HG02981 (cell line): Measurements from ENCODE around the gene RCAN3.
"Not testable (repeated sequence)": the region's sequence is repeated elsewhere in the genome, so short reads cannot be mapped to it uniquely, and the experiment has no call there.

ENCODE experiments used
- ATAC-seq: cut with Tn5 transposase; IDR thresholded peaks from one replicate; pipeline ENCODE4 v1.9.1; 2021; ENCODE audit warnings: mild to moderate bottlenecking, moderate library complexity; ENCODE audit not compliant: unreplicated experiment

Gene RCAN3

DNA sequence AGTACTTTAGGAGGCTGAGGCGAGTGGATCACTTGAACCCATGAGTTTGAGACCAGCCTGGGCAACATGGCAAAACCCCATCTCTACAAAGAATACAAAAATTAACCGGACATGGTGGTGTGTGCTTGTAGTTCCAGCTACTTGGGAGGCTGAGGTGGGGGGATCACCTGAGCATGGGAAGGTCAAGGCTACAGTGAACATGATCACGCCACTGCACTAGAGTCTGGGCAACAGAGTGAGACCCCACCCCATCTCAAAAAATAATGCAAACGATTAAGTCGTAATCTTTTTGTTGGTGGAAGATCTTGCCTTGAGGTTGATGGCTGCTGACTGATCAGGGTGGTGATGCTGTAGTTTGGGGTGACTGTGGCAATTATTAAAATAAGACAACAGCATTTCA lies 6.3 kb downstream of the RCAN3 start:
- ATAC-seq, result no peak

DNA sequence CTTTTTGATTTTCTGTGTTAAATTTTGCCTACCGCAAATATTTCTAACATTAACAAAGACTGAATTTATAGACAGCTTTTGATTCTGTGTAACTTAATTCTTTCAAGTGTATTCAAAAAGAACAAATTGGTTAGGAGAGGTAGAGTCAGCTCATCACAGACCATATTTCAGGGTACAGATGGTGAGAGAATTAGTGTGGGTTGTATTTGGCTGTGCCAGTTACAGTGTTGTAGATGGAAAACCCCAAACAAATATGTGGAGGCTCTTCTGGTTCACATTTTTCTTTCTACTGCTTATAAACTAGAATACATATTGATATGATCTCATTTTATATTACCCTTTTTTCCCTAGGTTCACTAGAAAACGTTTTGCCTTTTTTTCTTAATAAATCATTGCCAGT lies 11.1 kb downstream of the RCAN3 start:
- no peak for ATAC-seq

DNA sequence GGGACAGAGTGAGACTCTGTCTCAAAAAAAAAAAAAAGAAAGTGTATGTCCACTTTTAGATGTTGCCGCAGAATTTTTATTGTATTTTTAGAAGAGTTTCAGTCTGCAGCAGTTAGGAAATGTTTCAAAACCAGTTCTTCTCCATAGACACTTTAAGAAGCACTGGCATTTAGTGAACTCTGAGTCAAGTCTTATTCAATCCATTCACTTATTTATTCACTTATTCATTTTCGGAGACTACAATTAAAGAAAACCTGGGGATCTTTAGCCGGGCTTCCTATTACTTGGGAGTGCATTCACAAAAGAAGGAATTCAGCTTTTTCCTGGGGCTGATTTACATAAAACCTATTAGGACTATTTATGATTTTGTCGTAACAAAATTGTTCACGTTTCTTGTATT lies 12.3 kb downstream of the RCAN3 start:
- no peak for ATAC-seq

DNA sequence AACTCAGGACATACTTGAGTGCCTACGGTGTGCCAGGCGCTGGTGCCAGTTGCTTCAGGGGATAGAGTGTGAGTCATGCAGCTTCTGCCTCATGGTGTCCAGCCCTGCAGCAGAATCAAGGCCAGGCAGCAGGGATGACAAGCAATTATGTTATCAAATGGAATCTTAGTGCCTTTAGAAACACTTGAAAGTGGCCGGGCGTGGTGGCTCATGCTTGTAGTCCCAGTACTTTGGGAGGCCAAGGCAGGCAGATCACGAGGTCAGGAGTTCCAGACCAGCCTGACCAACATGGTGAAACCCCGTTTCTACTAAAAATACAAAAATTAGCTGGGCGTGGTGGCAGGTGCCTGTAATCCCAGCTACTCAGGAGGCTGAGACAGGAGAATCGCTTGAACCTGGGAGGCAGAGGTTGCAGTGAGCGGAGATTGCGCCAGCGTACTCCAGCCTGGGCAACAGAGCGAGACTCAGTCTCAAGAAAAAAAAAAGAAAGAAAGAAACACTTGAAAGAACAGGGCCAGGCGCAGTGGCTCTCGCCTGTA lies 13.1 kb downstream of the RCAN3 start:
- ATAC-seq, result not testable (repeated sequence)

DNA sequence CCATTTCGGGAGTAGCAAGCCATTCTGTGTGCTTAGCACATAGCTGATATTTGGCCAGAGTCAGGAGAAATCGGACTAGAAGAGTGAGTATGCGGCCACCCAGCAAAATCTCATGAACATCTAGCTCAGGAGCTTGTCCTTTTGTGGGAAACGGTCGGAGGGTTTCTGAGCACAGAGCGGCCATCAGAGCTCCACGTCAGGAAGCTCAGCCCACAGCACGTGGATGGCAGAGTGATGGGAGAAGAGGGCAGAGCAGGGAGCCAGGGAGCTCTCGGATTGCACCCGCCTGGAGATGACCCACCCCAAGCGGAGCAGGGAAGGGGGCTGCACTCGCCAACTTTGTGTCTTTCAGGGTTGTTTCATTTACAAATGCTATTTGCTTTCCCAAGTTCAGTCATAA lies 13.9 kb downstream of the RCAN3 start:
- no peak for ATAC-seq

DNA sequence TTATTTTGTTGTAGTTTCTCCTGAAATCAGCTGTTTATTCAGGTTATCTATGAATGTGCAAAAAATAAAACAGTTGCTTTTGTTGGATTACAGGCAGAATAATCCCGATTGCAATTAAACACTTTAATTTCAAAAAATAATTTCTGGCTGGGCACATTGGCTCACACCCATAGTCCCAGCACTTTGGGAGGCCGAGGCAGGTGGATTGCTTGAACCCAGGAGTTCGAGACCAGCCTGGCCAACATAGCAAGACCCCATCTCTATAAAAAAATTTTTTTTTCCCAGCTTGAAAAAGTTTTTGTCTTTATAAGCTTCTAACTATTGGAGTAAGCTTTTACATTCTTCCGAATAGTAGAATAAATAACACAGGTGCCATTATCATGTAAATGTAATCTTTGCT lies 15.3 kb downstream of the RCAN3 start:
- ATAC-seq, result no peak

DNA sequence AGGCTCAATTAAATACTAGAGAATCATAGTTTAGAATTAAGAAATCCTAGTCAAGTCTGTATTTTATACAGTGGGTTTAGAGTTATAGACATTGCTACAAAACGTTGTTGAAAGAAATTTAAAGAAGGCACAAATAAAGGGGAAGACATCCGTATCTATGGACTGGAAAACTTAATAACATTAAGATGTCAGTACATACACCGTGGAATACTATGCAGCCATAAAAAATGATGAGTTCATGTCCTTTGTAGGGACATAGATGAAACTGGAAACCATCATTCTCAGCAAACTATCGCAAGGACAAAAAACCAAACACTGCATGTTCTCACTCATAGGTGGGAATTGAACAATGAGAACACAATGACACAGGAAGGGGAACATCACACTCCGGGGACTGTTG lies 17.6 kb downstream of the RCAN3 start:
- not testable (repeated sequence) for ATAC-seq

DNA sequence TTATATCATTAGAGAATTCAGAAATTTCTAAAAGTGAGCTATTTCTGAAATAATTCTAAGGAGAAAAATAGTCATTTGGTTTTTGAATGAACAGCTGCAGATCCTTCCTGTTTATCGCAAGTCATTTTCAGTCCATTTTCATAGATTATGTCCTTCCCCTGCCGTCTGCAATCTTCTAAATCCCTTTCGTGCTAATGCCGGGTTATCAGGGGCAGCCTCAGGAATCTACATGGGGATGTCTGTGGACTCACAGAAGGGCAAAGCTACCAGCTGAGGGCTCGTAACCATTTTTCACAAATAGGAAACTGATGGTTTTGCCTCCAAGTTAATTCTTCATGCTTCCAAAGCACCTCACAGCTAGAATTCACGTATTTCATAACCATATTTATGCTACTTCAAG lies 23.0 kb downstream of the RCAN3 start:
- no peak for ATAC-seq

DNA sequence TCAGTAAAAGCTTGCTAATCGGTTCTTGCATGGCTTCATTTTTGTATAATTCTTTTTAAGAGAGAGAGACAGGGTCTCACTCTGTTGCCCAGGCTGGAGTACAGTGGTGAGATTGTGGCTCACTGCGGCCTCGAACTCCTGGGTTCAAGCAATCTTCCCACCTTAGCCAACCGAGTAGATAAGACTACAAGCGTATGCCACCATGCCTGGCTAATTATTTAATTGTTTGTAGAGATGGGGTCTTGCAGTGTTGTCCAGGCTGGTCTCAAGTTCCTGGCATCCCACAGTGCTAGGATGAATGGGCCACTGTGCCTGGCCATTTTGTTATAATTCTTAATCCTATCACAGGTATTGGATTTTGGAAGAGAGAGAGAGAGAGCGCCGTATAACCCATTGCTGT lies 23.4 kb downstream of the RCAN3 start:
- no peak for ATAC-seq

DNA sequence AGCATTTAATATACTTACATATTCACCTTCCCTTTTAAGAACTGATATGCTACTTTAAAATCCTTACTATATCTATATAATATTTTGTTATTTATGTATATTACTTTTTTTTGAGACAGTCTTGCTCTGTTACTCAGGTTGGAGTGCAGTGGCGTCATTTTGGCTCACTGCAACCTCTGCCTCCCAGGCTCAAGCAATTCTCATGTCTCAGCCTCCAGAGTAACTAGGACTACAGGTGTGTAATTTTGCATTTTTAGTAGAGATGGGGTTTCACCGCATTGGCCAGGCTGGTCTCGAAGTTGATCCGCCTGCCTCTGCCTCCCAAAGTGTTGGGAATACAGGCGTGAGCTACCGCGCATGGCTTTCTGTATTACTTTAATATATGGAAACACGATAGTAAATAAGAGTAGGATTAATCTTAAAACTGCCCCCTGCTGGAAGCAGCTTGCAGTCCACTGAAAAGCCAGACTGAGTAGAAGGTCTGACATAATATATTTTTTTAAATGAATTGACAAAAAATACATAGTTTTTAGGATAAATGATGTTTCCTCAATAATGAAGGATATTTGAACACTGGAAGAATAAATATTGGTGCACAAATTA lies 24.4 kb downstream of the RCAN3 start:
- ATAC-seq, result no peak

DNA sequence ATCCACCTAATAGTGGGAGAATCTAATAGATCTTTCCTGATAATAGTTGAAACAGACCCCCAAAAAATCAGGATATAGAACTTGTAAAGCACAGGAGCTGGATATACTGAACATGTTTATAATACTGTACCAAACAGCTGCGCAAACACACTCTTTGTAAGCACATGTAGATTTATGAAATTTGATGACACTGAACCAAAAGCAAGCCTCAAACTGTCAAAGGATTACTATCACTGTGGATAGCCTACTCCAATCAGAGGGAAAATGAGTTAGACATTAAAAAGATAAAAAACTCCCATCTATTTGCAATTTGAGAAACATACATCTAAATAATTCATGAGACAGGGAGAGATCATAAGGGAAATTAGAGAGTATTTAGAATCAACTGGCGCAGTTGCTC lies 26.1 kb downstream of the RCAN3 start:
- ATAC-seq, result no peak

DNA sequence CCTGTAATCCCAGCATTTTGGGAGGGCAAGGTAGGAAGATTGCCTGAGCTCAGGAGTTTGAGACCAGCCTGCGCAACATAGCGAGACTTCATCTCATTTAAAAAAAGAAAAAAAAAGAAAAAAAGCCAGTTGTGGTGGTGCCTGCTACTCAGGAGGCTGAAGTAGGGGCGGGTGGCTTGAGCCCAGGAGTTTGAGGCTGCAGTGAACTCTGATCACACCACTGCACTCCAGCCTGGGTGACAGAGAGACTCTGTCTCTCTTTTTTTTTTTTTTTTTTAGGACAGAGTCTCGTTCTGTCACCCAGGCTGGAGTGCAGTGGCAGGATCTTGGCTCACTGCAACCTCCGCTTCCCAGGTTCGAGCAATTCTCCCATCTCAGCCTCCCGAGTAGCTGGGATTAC lies 26.7 kb downstream of the RCAN3 start:
- not testable (repeated sequence) for ATAC-seq

DNA sequence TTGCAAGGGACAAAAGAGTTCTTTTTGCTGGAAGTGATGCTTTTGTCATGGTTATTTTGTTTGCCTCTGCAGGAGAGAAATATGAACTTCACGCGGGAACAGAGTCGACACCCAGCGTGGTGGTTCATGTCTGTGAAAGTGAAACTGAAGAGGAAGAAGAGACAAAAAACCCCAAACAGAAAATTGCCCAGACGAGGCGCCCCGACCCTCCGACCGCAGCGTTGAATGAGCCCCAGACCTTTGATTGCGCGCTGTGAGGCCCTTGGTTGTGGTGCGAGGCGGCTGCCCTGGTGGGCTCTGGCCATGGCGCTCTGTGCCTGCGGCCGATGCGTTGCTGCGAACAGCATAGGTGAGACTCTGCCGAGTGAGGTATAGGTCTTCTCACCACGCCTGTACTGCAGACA lies 32.4 kb downstream of the RCAN3 start:
- ATAC-seq, result no peak

DNA sequence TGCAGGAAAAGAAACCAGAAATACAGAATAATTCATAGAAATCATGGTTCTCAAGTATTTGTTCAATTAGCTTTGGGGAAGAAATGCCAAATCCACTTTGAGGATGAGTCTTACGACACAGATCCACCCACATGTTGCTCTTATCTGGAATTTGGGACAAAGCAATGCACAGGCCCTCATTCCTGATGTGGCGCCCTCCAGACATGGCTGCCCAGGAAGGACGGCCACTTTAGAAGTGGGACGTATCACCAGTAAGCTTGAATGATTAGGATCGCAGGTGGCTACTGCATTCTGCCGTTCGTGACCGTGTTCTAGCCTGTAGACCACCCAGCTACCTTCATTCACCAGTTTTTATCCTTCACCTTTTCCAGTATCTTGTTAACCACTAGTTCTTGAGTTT lies 33.1 kb downstream of the RCAN3 start:
- ATAC-seq, result no peak

DNA sequence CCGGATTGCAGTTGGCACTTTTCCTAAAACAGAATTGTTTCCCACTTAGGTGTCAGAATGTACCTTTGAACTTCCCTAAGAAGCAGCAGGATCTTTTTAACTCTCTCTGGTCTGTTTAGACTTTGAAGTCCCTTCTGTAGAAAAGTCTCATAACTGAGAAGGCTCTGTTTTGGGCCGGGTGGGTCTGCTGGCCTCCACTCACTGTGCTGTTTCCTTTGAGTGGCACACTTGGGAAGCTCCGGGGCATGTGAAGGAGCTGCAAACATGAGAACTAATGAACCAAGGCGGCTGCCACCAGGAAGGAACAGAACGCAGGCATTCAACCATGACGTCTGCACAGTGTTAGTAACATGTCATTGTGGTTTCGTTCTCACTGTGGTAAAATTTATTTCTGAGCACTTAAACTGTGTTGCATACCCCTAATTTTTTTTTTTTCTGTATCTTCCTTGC lies 33.8 kb downstream of the RCAN3 start:
- no peak for ATAC-seq

DNA sequence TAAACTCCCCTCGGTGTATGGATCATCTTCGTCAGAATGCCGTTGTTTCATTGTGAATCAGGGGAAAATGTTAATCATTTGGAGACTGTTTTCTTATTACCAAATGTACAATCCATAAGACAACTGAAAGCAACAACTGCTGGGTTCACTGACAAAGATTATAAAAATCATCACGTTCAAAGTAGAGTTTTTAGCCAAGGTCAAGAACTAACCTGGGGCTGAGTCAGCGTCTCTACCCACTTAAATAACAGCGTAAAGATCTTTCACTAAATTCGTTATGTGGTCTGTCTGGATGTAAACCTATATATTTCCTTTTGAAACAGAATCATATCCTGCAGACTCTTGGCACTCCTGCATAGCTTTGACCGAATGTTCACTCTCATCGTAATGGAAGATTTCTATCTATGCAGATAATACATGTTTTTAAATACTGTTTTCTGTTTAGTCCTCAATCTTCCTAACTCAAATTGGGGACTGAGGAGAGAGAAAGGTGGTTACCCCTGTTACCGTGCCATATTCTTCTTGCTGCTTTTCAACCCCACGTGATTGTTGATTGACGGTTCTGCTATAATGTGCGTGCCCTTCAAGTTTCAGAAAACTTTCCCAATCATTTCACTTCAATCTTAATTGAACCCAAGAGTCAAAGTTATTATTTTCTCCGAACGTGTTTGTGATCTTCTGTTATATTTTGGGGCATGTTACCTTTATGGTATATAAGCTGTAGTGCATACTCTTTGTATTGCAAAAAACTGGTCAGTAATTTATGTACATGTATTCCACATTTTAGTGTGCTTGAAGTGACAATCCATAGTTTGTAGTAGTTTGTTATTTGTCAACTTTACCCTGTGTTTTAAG lies 37.6 kb downstream of the RCAN3 start:
- no peak for ATAC-seq

DNA sequence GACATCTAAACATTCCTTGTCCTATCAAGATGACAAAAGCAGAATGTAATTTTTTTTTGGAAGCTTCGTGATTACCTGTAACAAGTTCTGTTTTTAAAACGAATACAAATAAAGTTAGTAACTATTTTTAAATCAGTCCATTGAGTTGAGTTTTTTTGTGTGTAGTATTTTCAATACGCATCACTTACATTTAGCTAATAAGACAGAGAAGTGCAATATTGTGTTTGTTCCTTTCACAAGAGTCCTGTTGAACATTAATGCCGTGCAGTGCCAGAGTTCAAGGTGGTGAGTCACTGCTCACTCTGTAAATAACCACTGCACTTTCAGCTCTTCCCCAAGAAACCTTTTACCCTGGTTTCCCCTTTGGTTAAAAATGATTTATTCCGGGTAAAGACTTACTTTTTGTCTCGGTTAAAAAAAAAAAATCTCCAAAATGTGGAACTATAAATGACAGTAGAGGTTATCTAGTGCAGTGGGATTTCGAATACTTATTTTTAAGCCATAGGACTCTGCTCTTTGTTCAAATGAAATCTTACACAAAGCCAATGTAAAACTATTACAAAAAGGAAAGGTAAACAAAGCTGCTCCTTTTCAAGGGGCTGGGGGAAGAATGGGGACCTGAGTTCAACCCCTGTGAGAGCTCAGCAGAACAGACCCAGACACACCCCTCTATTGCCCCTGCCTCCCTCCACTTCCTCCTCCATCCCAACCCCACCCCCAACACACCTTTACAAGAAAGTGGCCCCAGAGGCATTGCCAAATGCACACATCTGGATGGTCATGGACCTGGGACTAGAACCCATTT lies 38.5 kb downstream of the RCAN3 start:
- ATAC-seq, result no peak

DNA sequence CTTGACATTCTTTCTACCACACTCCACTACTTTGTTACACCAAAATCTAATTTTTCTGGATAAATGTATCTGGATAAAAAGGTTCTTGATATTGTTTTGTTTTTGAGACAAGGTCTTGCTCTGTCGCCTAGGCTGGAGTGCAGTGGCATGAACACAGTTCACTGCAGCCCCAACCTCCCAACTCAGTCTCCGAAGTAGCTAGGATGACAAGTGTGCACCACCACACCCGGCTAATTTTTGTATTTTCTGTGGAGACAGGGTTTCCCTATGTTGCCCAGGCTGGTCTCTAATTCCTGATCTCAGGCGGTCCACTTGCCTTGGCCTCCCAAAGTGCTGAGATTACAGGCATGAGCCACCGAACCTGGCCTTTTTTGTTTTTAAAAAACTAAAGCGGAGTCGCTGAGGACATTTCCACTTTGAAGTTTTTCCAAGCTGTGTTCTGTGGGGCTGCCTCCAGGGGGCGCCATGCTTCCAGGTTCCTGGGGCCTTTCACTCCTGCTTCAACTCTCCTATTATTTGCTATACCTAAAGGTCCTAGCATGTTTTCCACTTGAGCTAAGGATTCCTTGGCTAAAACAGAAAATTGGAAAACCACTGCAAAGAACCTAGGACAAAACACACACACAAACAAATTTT lies 39.2 kb downstream of the RCAN3 start:
- no peak for ATAC-seq

DNA sequence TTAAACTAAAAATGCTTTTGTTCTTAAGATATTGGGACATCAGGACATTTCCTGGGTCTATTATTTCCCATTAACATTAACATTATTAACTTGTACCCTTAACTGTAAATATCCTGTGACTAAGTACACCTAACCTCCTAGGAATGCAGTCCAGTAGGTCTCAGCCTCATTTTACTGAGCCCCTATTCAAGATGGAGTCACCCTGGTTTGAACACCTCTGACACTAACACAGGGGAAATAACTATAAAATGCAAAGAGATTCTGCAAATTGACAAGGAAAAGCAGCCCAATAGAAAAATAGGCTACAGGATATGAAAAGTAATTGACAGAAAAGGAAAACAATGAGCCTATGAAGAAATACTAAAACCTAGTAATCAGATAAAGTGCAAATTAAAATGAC lies 41.6 kb downstream of the RCAN3 start:
- no peak for ATAC-seq

DNA sequence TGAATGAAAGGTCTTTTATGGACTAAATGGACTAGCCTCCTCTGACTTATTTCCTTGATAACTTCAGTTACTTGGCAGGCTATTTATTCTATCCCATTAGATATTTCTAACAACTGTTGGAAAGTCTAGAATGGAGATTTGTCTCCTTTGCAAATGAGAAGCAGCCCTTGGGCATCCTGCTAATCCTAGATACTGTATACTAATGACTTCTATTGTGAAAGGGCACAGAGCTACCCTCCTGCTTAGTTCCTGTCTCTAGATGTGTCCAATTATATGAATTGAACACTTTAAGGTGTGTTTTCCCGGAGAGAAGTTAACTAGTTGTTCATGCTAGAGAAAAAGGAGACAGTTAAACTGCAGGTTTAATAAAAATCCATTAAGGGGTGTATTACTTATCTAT lies 43.0 kb downstream of the RCAN3 start:
- ATAC-seq, result no peak

DNA sequence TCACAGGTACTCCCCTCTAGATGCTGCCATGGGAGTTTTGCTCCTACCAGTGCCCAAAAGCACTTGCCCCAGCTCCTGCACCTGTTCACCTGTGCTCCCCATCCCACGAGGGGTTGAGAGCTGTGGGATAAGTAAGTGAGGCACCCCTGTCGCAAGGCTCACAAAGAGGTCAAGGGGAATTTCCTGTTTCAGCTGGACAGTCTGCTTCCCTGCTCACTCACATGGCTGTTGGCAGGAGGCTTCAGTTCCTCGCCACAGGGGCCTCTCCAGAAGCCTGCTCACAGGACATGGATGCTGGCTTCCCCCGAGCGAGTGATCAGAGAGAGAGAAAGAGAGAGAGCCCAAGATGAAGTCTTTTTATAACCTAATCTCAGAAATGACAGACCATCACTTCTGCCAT lies 44.6 kb downstream of the RCAN3 start:
- no peak for ATAC-seq
